Type B pancreatic cell (in vitro differentiated cells): ENCODE measurements around the gene NMNAT2. TPM values are rescaled to one million over a fixed set of nuclear protein-coding genes. Genes with fewer than 3 reads are reported as not detected.

ENCODE experiments used
- DNase-seq: peaks from one replicate; pipeline ENCODE4 v3.0.0; 2021; ENCODE audit warnings: mixed read lengths; ENCODE audit not compliant: unreplicated experiment; ENCODE audit errors: extremely low spot score
- H3K27ac Mint-ChIP-seq: 2 replicates; pipeline ENCODE4 v1.8.0; 2021; ENCODE audit warnings: mild to moderate bottlenecking, mixed read lengths
- H3K27me3 Mint-ChIP-seq: 2 replicates; pipeline ENCODE4 v1.8.0; 2021; ENCODE audit warnings: mixed read lengths
- H3K36me3 Mint-ChIP-seq: 2 replicates; pipeline ENCODE4 v1.8.0; 2021; ENCODE audit warnings: mixed read lengths
- H3K4me1 Mint-ChIP-seq: one replicate; pipeline ENCODE4 v1.8.0; 2021; ENCODE audit warnings: mixed read lengths; ENCODE audit not compliant: unreplicated experiment
- H3K4me3 Mint-ChIP-seq: 2 replicates; pipeline ENCODE4 v1.8.0; 2021; ENCODE audit warnings: mild to moderate bottlenecking, mixed read lengths
- H3K9me3 Mint-ChIP-seq: 2 replicates; pipeline ENCODE4 v1.8.0; 2021; ENCODE audit warnings: mixed read lengths
- total RNA-seq: library from RNA; stranded (reverse); gene quantifications from 2 replicates; pipeline ENCODE4 v1.2.1, GENCODE V29; 2021; ENCODE audit warnings: low replicate concordance
- TF ChIP-seq, protein P1 (sequence below): fragments of 200-600 bp; sonication (generic); conservative IDR thresholded peaks from 2 replicates; pipeline ENCODE4 v1.5.0; 2021; ENCODE audit warnings: antibody characterized with exemption, mild to moderate bottlenecking

NMNAT2 gene
- total RNA-seq, 1 donor from 2014 or later: 3.7 TPM

DNA sequence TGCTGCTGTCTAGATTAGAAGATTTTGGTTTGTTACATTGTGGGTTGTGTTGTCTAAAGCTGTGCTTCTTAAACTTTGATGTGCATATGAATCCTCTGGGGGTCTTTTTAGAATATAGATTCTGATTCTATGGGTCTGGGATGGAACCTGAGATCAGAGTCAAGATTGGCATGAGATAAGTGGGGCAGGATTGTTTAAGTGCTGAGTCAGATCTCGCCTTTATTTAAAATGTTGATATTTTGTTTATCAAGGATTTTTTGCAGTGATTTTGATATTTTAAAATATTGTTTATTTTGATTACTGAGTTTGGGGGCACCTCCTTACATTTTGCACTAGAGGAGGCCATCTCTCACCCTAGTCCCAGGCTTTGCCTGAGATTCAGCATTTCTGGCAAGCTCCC is 117.4 kb downstream of the NMNAT2 start:
- H3K9me3 Mint-ChIP-seq: peaks cover 4% of the 10 kb centered on the region
- TF ChIP-seq, protein P1, sequence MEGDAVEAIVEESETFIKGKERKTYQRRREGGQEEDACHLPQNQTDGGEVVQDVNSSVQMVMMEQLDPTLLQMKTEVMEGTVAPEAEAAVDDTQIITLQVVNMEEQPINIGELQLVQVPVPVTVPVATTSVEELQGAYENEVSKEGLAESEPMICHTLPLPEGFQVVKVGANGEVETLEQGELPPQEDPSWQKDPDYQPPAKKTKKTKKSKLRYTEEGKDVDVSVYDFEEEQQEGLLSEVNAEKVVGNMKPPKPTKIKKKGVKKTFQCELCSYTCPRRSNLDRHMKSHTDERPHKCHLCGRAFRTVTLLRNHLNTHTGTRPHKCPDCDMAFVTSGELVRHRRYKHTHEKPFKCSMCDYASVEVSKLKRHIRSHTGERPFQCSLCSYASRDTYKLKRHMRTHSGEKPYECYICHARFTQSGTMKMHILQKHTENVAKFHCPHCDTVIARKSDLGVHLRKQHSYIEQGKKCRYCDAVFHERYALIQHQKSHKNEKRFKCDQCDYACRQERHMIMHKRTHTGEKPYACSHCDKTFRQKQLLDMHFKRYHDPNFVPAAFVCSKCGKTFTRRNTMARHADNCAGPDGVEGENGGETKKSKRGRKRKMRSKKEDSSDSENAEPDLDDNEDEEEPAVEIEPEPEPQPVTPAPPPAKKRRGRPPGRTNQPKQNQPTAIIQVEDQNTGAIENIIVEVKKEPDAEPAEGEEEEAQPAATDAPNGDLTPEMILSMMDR: no peak

DNA sequence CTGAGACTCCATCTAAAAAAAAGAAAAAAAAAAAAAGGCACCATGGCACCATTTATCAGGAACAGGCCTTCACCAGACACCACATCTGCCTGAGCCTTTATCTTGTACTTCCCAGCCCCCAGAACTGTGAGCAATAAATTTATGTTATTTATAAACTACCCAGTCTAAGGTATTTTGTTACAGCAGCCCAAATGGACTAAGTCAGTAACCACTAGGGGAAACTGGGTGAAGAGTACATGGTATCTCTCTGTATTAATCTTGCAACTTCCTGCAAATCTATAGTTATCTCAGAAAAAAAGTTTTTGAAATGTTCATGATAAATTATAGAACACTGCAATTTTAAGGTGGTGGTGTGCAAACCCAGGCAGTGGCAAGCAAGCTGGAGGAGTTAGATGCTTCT is 117.8 kb downstream of the NMNAT2 start:
- H3K4me3 Mint-ChIP-seq: no peak overlapping the region
- no peaks in the 10 kb centered on the region for H3K27me3 Mint-ChIP-seq
- DNase-seq: no peak
- peaks cover 4% of the 10 kb centered on the region for H3K9me3 Mint-ChIP-seq
- H3K27ac Mint-ChIP-seq: no peak overlapping the region
- TF ChIP-seq, protein P1: no peak
- H3K36me3 Mint-ChIP-seq: no peaks in the 10 kb centered on the region
- peaks cover 25% of the 10 kb centered on the region for H3K4me1 Mint-ChIP-seq

More for the DNA sequence above, 117.4 kb downstream of the NMNAT2 start:
- Mint-ChIP-seq H3K27ac (no peak overlapping the region), H3K4me3 (no peak overlapping the region), H3K36me3 (no peaks in the 10 kb centered on the region), H3K4me1 (peaks cover 25% of the 10 kb centered on the region), H3K27me3 (no peaks in the 10 kb centered on the region)
- no peak for DNase-seq

DNA sequence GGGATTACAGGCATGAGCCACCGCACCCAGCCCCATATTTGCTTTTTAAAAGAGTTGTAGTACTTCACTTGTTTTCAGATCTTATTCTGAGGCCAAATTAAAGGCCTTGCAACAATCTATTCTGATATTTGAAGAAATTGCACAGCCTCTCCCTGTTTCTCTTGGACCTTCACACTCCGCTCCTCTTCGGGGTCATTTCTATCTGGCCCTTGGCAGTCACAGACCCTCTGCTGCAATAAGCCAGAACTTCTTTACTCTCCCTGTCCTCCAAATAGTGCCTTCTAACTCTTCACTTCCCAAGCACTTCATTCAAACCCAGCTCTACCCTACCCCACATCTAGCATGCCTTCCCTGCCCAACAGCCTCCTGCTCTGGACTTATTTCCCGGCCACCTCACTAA is 121.4 kb downstream of the NMNAT2 start:
- H3K36me3 Mint-ChIP-seq: no peaks in the 10 kb centered on the region
- H3K4me1 Mint-ChIP-seq: peaks cover 7% of the 10 kb centered on the region
- TF ChIP-seq, protein P1: no peak
- H3K9me3 Mint-ChIP-seq: peaks cover 4% of the 10 kb centered on the region
- no peak overlapping the region for H3K27ac Mint-ChIP-seq
- H3K27me3 Mint-ChIP-seq: no peaks in the 10 kb centered on the region
- H3K4me3 Mint-ChIP-seq: no peak overlapping the region
- no peak for DNase-seq

DNA sequence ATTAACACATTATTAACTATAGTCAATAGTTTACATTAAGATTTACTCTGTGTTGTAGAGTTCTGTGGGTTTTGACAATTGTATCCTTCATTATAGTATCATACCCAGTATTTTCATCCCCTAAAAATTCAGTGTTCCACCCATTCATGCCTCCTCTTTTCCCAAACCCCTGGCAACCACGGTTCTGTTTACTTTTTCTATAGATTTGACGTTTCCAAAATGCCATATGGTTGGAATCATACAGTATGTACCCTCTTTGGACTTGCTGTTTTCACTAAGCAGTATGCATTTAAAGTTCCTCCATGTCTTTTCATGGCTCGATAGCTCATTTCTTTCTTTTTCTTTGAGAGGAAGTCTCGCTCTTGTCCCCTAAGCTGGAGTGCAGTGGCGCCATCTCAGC is 122.7 kb downstream of the NMNAT2 start:
- Mint-ChIP-seq H3K9me3 (peaks cover 4% of the 10 kb centered on the region), H3K36me3 (no peaks in the 10 kb centered on the region), H3K27me3 (no peaks in the 10 kb centered on the region), H3K27ac (no peak overlapping the region), H3K4me3 (no peak overlapping the region), H3K4me1 (peaks cover 9% of the 10 kb centered on the region)
- TF ChIP-seq, protein P1: no peak
- DNase-seq: no peak

DNA sequence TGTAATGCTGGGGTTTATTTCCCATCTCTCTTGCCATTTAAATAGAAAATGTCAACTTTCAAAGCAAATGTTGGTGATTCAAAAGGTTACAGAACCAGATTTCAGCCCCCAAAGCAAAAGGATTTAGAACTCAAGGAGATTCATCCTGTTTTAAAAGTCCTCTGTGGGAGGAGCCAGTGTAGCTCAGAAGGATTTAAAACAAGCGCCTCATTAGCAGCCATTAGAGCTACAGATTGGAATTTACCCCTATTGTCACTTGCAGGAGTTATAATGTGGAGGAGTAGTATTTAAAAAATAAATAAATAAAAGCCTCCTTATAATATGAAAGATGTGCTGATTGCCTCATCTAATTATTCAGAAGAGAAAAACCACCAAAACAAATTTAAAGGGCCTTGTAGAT is 124.3 kb downstream of the NMNAT2 start:
- no peaks in the 10 kb centered on the region for H3K36me3 Mint-ChIP-seq
- H3K27ac Mint-ChIP-seq: no peak overlapping the region
- H3K4me3 Mint-ChIP-seq: no peak overlapping the region
- no peaks in the 10 kb centered on the region for H3K27me3 Mint-ChIP-seq
- TF ChIP-seq, protein P1: no peak
- peaks cover 9% of the 10 kb centered on the region for H3K4me1 Mint-ChIP-seq
- no peaks in the 10 kb centered on the region for H3K9me3 Mint-ChIP-seq
- no peak for DNase-seq

DNA sequence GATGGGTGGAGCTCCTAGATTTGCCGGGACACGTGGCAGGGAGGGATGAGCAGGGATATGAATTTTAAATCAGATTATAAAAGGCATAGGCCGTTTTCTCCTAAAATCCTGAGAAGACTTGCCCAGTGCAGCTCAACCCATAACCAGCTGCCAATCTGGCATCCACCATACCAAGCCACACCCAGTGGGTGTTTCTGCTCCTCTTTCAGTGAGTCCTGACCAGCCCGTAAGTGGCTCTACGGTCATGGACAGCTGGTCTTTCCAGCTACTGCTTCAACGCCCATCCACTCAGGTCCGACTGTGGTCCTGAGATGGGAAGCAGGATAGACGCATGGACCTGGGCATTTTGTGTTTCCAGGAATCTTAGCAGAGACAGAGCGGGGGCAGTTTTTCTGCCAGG is 124.9 kb downstream of the NMNAT2 start:
- H3K9me3 Mint-ChIP-seq: no peaks in the 10 kb centered on the region
- DNase-seq: no peak
- peaks cover 9% of the 10 kb centered on the region for H3K4me1 Mint-ChIP-seq
- TF ChIP-seq, protein P1: no peak
- no peak overlapping the region for H3K4me3 Mint-ChIP-seq
- no peaks in the 10 kb centered on the region for H3K27me3 Mint-ChIP-seq
- H3K27ac Mint-ChIP-seq: no peak overlapping the region
- H3K36me3 Mint-ChIP-seq: no peaks in the 10 kb centered on the region
